Measurements from ENCODE around the gene WASF2. TPM values are rescaled to one million over a fixed set of nuclear protein-coding genes. Genes with fewer than 3 reads are reported as not detected.

The WASF2 gene
- total RNA-seq, 1 experiment from 2014 or later, result 65.9 TPM

DNA sequence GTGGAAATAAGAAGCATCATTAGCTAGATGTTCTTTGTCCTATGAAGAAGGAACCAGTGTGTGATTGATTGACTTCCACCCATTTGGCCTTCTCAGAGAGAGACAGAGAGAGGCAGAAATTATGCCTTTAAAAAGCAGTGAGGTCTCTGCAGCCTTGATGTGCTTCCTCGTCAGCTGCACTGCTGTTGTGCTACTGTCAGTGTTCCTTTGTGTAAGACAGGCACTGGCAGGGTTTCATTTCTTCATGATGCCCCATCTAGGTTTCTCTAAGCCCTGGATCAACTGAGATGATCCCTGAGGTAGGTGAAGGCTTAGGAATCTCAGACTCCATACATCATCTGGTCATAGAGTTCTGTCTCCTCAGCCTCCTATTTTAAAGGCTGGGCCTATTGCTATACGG is 62.6 kb downstream of the WASF2 start:
- H2AK5ac ChIP-seq (ENCODE audit: insufficient read length, low read length), result no peak overlapping the region
- no peaks in the 10 kb centered on the region for H3K27me3 ChIP-seq (ENCODE audit: insufficient read depth, low read length)
- Mint-ChIP-seq H3K36me3 (ENCODE audit: insufficient read depth in 1 of 3, low read depth in 3 of 3) (peaks cover 12 to 19% (median 18%) of the 10 kb centered on the region in 3 experiments; a peak in 6 of 7 replicates), H3K27me3 (ENCODE audit: low read depth) (no peaks in the 10 kb centered on the region), H3K9me3 (no peaks in the 10 kb centered on the region), H3K27ac (peak overlapping the region in 1 of 3 experiments; percentile 96; a peak in 2 of 7 replicates), H3K4me1 (peaks cover 45 to 46% of the 10 kb centered on the region in 2 experiments), H3K4me3 (no peak overlapping the region)
- no peaks in the 10 kb centered on the region for H3K9me3 ChIP-seq (ENCODE audit: control insufficient read depth, low read depth, low read length)
- TF ChIP-seq, protein P1, sequence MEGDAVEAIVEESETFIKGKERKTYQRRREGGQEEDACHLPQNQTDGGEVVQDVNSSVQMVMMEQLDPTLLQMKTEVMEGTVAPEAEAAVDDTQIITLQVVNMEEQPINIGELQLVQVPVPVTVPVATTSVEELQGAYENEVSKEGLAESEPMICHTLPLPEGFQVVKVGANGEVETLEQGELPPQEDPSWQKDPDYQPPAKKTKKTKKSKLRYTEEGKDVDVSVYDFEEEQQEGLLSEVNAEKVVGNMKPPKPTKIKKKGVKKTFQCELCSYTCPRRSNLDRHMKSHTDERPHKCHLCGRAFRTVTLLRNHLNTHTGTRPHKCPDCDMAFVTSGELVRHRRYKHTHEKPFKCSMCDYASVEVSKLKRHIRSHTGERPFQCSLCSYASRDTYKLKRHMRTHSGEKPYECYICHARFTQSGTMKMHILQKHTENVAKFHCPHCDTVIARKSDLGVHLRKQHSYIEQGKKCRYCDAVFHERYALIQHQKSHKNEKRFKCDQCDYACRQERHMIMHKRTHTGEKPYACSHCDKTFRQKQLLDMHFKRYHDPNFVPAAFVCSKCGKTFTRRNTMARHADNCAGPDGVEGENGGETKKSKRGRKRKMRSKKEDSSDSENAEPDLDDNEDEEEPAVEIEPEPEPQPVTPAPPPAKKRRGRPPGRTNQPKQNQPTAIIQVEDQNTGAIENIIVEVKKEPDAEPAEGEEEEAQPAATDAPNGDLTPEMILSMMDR (conservative IDR thresholded peaks at IDR 0.05), result no peak
- H3K4me1 ChIP-seq (ENCODE audit: insufficient read depth, low read length), result peaks cover 15% of the 10 kb centered on the region; the same call in 1 of the 2 replicates
- H3K9ac ChIP-seq (ENCODE audit: extremely low read depth, insufficient read length, low read length), result no peak overlapping the region
- DNase-seq, result no peak
- H3K4me2 ChIP-seq (ENCODE audit: insufficient read depth, insufficient read length, low read length), result no peak overlapping the region
- no peak overlapping the region for H2BK5ac ChIP-seq (ENCODE audit: insufficient read length, low read length)
- no peak overlapping the region for H2BK15ac ChIP-seq (ENCODE audit: low read depth, low read length)
- no peak overlapping the region for H3K23ac ChIP-seq (ENCODE audit: insufficient read length, low read depth, low read length)
- no peak overlapping the region for H4K91ac ChIP-seq (ENCODE audit: insufficient read length, low read depth, low read length)
- H3K18ac ChIP-seq (ENCODE audit: insufficient read length, low read depth, low read length), result no peak overlapping the region
- H3K79me2 ChIP-seq (ENCODE audit: insufficient read depth, low read length), result peaks cover 1% of the 10 kb centered on the region; the same call in 1 of the 2 replicates
- H3K14ac ChIP-seq (ENCODE audit: insufficient read depth, low read length), result no peak overlapping the region
- H4K8ac ChIP-seq (replicated peaks; ENCODE audit: insufficient read length, low read depth, low read length), result no peak overlapping the region
- no peak overlapping the region for H2BK12ac ChIP-seq (ENCODE audit: insufficient read length, low read depth, low read length)
- H4K5ac ChIP-seq (ENCODE audit: insufficient read length, low read depth, low read length), result no peak overlapping the region
- H3K27ac ChIP-seq (ENCODE audit: insufficient read length, low read depth, low read length), result no peak overlapping the region
- no peaks in the 10 kb centered on the region for H4K20me1 ChIP-seq (ENCODE audit: control insufficient read depth, insufficient read depth, insufficient read length)
- no peaks in the 10 kb centered on the region for H3K23me2 ChIP-seq (ENCODE audit: insufficient read length, low read depth, low read length, poor library complexity, severe bottlenecking)
- H2BK120ac ChIP-seq (ENCODE audit: low read depth, low read length, poor library complexity, severe bottlenecking), result no peak overlapping the region
- no peak overlapping the region for H2BK20ac ChIP-seq (ENCODE audit: low read depth, low read length, poor library complexity, severe bottlenecking)
- WGBS (ENCODE audit: extremely low coverage, insufficient read length, low lambda C conversion rate), result no CpG with 5 or more reads among the region's 2 CpGs
- H3K56ac ChIP-seq (ENCODE audit: insufficient read length, low read depth, low read length), result no peak overlapping the region
- H2AFZ ChIP-seq (ENCODE audit: low read length), result no peak overlapping the region
- no peak overlapping the region for H3K4ac ChIP-seq (ENCODE audit: low read depth, low read length)
- no peak overlapping the region for H3T11ph ChIP-seq (ENCODE audit: low read length)
- H3K79me1 ChIP-seq (ENCODE audit: insufficient read depth, low read depth, low read length, poor library complexity, severe bottlenecking), result no peaks in the 10 kb centered on the region
